Measurements from ENCODE around the gene SLC9A2.

SLC9A2 gene

DNA sequence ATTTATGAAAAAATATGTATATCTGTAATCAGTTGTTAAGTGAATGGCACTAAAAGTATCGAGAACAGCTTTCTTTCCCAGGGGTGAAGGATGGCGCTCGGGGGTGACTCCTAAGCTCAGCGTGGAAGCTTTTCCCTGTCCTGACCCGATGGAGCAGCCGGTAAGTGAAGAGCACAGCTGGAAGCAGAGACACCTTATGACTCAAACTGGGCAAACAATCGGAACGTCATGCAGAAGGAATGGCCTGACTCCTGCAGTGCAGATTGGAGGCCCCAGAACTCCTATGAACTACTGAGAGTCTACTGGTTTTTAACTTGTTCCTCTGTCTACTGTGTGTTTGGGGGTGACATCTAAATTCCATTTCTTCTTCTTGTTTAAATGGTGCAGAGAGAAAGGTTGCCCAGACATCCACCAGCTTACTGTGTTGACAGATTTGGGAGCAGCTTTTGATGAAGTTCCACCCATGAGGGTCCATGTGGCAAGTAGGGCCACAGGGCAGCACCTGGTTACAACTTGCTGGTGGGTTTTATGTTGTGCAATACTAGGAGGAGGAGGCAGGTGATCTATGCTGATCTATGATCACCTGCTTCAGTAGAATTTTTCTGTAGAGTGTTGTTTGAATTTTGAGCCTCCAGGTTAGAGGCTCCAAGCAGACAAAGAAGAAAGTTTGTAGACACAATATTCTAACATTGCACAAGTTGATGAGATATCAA lies 89.7 kb downstream of the SLC9A2 start:
- Histone ChIP-seq H3K27me3 (ENCODE audit: control insufficient read depth, insufficient read depth, low read length) (no peaks in the 10 kb centered on the region), H3K36me3 (ENCODE audit: control insufficient read depth, insufficient read depth, low read length) (no peaks in the 10 kb centered on the region), H2AFZ (no peak overlapping the region), H3K4me3 (ENCODE audit: low read depth, low read length) (no peak overlapping the region), H3K9me3 (ENCODE audit: control insufficient read depth, low read length) (no peaks in the 10 kb centered on the region), H3K4me2 (ENCODE audit: low read length) (no peak overlapping the region), H3K9ac (no peak overlapping the region), H3K27ac (no peak overlapping the region), H3K79me2 (no peaks in the 10 kb centered on the region), H3K4me1 (no peaks in the 10 kb centered on the region)
- TF ChIP-seq, protein P1, sequence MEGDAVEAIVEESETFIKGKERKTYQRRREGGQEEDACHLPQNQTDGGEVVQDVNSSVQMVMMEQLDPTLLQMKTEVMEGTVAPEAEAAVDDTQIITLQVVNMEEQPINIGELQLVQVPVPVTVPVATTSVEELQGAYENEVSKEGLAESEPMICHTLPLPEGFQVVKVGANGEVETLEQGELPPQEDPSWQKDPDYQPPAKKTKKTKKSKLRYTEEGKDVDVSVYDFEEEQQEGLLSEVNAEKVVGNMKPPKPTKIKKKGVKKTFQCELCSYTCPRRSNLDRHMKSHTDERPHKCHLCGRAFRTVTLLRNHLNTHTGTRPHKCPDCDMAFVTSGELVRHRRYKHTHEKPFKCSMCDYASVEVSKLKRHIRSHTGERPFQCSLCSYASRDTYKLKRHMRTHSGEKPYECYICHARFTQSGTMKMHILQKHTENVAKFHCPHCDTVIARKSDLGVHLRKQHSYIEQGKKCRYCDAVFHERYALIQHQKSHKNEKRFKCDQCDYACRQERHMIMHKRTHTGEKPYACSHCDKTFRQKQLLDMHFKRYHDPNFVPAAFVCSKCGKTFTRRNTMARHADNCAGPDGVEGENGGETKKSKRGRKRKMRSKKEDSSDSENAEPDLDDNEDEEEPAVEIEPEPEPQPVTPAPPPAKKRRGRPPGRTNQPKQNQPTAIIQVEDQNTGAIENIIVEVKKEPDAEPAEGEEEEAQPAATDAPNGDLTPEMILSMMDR (IDR thresholded peaks at IDR 0.05) = no peak

DNA sequence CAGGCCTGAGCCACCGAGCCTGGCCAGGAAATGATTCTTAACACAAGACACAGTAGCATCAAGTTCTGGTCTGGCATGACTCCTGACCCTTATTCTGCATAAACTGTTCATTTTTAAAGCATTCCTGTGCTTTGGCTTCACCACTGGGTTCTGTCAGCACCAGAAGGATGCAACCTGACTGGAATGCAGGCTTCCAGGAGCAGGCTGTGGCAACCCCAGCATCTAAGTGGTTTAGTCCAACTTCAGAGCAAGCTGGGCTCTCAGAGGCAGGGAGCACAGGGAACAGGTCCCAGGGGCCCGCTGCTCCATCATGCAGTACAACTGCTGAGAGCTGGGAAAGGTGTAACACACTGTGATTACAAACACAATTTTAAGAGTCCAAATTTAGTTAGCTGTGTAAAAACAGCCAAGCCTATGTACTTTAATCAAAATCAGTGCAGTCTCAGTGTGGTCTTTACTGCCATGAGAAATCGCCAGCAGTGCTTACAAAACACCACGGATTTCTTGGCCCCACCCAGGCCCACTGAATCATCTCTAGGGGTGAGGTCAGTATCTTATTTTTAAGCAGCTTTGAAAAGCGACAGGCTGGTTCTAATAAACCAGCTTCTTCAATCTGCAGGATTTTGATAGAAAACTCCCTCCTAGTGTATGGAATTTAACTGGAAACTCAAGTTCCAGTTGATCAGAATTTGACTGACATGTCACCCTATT lies 98.1 kb downstream of the SLC9A2 start:
- no peaks in the 10 kb centered on the region for H3K4me1 ChIP-seq
- TF ChIP-seq, protein P1 (IDR thresholded peaks at IDR 0.05) = no peak

DNA sequence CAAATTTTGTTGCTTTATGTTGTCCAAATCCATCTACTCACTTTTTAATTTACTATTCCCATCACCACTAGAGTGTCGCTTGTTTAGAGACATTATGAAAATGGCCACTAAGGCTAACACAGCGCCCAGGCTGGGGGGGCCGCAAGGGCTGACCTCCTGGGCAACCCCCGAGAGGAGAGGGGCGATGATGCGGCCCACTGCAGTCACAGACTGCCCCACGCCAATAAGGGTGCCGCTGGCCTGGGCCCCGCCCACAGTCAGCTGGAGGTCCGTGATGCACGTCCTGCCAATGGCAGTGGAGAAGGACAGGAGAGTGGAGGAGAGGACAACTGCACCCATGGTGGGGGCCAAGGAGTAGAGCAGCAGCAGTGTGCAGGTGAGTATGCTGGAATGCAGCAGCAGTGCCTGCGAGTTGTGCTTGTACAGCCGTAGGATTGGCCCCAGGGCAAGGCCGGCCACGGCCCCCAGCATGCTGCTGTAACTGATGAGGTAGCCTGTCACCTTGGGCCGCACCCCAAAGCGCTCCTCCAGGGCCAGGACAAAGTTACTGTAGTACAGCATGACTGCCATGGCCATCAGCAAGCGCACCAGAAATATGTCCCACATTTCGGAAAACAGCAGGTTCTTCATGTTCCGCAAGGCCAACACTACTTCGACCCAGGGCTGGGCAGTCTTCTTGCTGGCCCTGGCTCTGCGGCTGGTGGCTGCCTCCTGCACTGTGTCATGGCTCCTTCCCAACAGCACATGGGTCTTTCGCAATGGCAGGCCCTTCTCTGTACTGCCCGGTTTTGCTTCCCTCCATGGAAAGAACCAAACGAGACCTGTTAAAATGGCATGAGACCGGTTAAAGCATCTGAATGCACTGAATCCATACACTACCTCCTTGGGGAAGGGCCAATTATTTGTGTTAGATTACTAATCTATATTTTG lies 99.3 kb downstream of the SLC9A2 start:
- Histone ChIP-seq H3K4me2 (ENCODE audit: low read length) (no peak overlapping the region), H3K4me3 (ENCODE audit: low read depth, low read length) (no peak overlapping the region), H3K9me3 (ENCODE audit: control insufficient read depth, low read length) (no peaks in the 10 kb centered on the region), H3K79me2 (no peaks in the 10 kb centered on the region), H3K27me3 (ENCODE audit: control insufficient read depth, insufficient read depth, low read length) (no peaks in the 10 kb centered on the region), H3K4me1 (no peaks in the 10 kb centered on the region), H3K9ac (no peak overlapping the region), H3K36me3 (ENCODE audit: control insufficient read depth, insufficient read depth, low read length) (no peaks in the 10 kb centered on the region), H3K27ac (no peak overlapping the region), H2AFZ (no peak overlapping the region)
- TF ChIP-seq, protein P1 (IDR thresholded peaks at IDR 0.05) = no peak

More for the DNA sequence above, 98.1 kb downstream of the SLC9A2 start:
- no peak overlapping the region for H3K4me3 ChIP-seq (ENCODE audit: low read depth, low read length)
- no peaks in the 10 kb centered on the region for H3K36me3 ChIP-seq (ENCODE audit: control insufficient read depth, insufficient read depth, low read length)
- no peak overlapping the region for H2AFZ ChIP-seq
- no peak overlapping the region for H3K4me2 ChIP-seq (ENCODE audit: low read length)
- no peaks in the 10 kb centered on the region for H3K27me3 ChIP-seq (ENCODE audit: control insufficient read depth, insufficient read depth, low read length)
- no peak overlapping the region for H3K27ac ChIP-seq
- no peaks in the 10 kb centered on the region for H3K9me3 ChIP-seq (ENCODE audit: control insufficient read depth, low read length)
- no peaks in the 10 kb centered on the region for H3K79me2 ChIP-seq
- no peak overlapping the region for H3K9ac ChIP-seq

DNA sequence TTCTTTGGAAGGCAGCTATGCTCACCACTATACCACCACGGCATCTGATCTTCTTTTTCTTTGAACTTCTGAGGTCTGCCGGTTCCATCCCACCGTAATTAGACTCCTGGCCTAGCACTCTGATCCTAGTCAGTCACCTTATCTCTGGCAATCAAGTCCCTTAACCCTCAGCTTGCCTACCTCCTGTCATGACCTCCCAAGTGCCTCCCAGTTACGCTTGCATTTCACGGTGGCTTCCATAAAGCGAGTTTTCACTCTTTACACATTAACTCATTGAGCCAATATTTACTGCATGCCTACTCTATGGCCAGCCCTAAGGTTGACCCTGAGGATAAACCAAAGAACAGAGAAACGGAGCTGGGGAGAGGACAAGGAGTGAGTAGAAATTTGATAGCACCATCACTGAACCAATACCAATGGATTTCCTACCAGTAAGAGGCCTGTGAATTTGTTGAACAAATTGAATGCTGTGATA lies 104.7 kb downstream of the SLC9A2 start:
- Histone ChIP-seq H3K36me3 (ENCODE audit: control insufficient read depth, insufficient read depth, low read length) (no peaks in the 10 kb centered on the region), H3K4me1 (peaks cover 6% of the 10 kb centered on the region), H3K4me3 (ENCODE audit: low read depth, low read length) (no peak overlapping the region), H2AFZ (no peak overlapping the region), H3K79me2 (no peaks in the 10 kb centered on the region), H3K27ac (no peak overlapping the region), H3K9me3 (ENCODE audit: control insufficient read depth, low read length) (no peaks in the 10 kb centered on the region), H3K4me2 (ENCODE audit: low read length) (no peak overlapping the region), H3K27me3 (ENCODE audit: control insufficient read depth, insufficient read depth, low read length) (no peaks in the 10 kb centered on the region), H3K9ac (no peak overlapping the region)
- TF ChIP-seq, protein P1 (IDR thresholded peaks at IDR 0.05) = no peak
